GM12875 (cell line): ENCODE measurements around the gene KDM4B.

Experiments used
- H3K4me3 ChIP-seq: one replicate; pipeline ENCODE4 v1.5.1; 2011; ENCODE audit warnings: low read depth, low read length, control low read depth
- CTCF ChIP-seq: IDR thresholded peaks from 2 replicates; pipeline ENCODE4 v1.5.1; 2011; ENCODE audit warnings: low read depth, mild to moderate bottlenecking, control low read depth, inconsistent platforms, low read length, moderate library complexity, borderline replicate concordance; ENCODE audit not compliant: insufficient read depth

Gene KDM4B

GRCh38 chr19:5123646-5124045 is 154.7 kb downstream of the KDM4B start:
- no peak for TF ChIP-seq CTCF
- no peak overlapping the region for H3K4me3 ChIP-seq

- no peak for TF ChIP-seq CTCF
- no peak overlapping the region for H3K4me3 ChIP-seq
Observed at GRCh38 chr19:5124111-5124855, 155.4 kb downstream of the KDM4B start.

GRCh38 chr19:5125376-5125775 is 156.5 kb downstream of the KDM4B start:
- H3K4me3 ChIP-seq: no peak overlapping the region
- TF ChIP-seq CTCF: no peak

- no peak for TF ChIP-seq CTCF
- H3K4me3 ChIP-seq: no peak overlapping the region
Observed at GRCh38 chr19:5125797-5126497, 157.0 kb downstream of the KDM4B start.

GRCh38 chr19:5126498-5127223 is 157.7 kb downstream of the KDM4B start:
- 0 out of 2 replicates have a peak, but pooled peaks have one; percentile 6 for TF ChIP-seq CTCF
- H3K4me3 ChIP-seq: peak overlapping the region; percentile 6

- no peak overlapping the region for H3K4me3 ChIP-seq
- TF ChIP-seq CTCF: no peak
Observed at GRCh38 chr19:5127717-5128116, 158.8 kb downstream of the KDM4B start.
